Jurkat, Clone E6-1 (cell line): ENCODE data around the gene WDR17.
"Not testable (repeated sequence)": the region's sequence is repeated elsewhere in the genome, so short reads cannot be mapped to it uniquely, and the experiment has no call there.

Source experiments
- DNase-seq: peaks from one replicate; pipeline ENCODE4 v3.0.0-alpha.2; 2011; ENCODE audit warnings: low read depth, low spot score
- H3K4me3 ChIP-seq: 2 replicates; pipeline ENCODE4 v1.5.1; 2011; ENCODE audit warnings: mild to moderate bottlenecking, low read length, control low read depth, moderate library complexity

The WDR17 gene

GRCh38 chr4:176186067-176186466 lies 120.4 kb downstream of the WDR17 start:
- DNase-seq = no peak
- H3K4me3 ChIP-seq = no peak overlapping the region

DNA sequence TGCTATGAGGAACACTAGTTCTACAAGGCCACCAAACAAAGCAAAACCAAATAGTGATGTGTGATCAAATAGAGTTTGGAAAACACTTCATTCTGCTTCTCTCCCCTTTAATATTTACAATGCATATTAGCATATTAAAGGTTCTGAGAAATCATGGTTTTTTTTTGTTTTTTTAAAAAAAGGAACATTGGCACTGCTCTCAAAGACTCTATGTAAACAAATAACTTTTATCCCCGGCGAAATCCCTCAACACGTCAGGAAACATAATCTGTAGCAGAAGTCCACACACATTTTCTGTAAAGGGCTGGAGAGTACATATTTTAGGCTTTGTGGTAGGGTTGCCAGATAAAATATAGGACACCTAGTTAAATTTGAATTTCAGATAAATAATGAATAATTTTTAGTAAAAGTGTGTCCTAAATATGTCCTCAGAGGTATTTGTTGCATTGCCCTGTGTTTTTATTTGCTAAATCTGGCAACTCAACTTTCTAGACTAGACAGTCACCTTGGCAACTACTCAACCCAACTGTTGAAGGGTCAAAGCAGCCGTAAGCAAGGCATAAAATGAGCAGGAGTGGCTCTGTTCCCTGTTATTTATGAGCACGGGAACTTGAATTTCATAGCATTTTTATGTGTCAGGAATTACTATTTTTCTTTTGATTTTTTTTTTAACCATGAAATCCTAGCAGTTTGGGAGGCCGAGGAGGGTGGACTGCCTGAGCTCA lies 121.2 kb downstream of the WDR17 start:
- H3K4me3 ChIP-seq = no peak overlapping the region
- DNase-seq = no peak

- no peak for DNase-seq
These were observed 122.0 kb downstream of the WDR17 start for GRCh38 chr4:176187624-176188023.

DNA sequence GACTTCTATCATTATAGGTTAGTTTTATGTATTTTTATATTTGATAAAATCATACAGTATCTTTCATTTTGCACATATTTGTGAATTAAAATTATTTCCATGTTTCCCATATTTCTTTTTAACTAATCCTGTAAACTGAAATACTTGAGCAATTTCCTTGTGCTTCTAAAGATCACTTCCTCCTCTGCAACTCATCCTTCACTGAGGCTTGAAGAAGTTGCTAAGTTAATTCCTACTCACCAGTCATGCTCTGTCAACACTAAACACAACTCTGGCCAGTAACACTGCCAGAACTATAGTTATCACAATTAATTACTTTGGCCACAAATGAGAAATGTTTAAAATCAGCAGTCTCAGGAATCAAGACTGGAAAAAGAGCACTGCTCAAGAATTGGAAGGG lies 123.0 kb downstream of the WDR17 start:
- no peak overlapping the region for H3K4me3 ChIP-seq
- DNase-seq = no peak

More at GRCh38 chr4:176187624-176188023, 122.0 kb downstream of the WDR17 start:
- no peak overlapping the region for H3K4me3 ChIP-seq

- no peak overlapping the region for H3K4me3 ChIP-seq
- DNase-seq = no peak
These were observed 124.5 kb downstream of the WDR17 start for GRCh38 chr4:176189891-176190795.

- DNase-seq = no peak
- no peak overlapping the region for H3K4me3 ChIP-seq
These were observed 126.3 kb downstream of the WDR17 start for GRCh38 chr4:176191974-176192373.

- no peak overlapping the region for H3K4me3 ChIP-seq
- no peak for DNase-seq
These were observed 127.5 kb downstream of the WDR17 start for GRCh38 chr4:176193126-176193525.

DNA sequence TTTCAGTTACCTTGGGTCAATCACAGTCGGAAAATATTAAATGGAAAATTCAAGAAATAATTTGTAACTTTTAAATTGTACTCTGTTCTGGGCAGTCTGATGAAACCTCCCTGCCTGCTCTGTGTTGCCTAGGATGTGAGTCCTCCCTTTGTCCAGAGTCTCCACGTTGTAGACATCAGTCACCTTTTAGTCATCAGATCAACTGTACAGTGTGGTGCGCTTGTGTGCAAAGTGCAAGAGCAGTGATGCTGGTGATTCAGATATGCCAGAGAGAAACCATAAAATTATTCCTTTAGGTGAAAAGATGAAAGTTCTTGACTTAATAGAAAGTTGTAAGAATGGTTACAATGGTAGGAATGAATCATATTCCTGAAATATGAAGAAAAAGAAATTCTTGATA lies 128.3 kb downstream of the WDR17 start:
- DNase-seq = no peak
- H3K4me3 ChIP-seq = no peak overlapping the region

- peak; percentile 77 for DNase-seq
- peak within 1 kb of the TSS; percentile 54 for H3K4me3 ChIP-seq
These were observed 129.7 kb downstream of the WDR17 start, which contains the start of gene SPATA4 for GRCh38 chr4:176195184-176195978. SPATA4 (minus strand) TSS chr4:176195585; CDS start chr4:176195562, 23 bp downstream.

DNA sequence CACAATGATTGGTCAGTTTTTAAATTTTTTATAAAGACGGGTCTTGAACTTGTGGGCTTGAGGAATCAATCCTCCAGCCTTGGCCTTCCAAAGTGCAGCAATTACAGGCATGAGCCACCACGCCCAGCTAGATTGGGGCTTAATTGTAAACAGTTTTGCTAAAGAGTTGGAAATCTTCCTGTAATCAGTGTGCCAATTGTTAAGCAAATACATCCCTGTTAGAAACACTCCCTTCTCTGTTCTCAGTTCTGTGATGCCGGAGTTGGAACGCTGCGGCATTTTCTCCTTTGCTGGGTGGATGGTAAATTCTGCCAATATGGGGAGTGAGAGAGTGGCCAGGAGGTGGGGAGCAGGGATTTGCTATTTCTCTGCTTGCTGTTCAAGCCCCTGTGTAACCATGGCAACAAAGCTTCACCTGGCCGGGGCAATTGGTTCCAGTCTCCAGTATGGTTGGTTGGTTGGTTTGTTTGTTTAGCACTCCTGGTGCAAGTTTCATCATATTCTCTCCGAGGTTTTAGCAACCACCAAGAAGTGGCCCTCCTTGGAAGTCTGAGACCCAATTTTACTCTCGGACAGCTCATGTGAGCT lies 132.8 kb downstream of the WDR17 start:
- no peak for DNase-seq
- no peak overlapping the region for H3K4me3 ChIP-seq

DNA sequence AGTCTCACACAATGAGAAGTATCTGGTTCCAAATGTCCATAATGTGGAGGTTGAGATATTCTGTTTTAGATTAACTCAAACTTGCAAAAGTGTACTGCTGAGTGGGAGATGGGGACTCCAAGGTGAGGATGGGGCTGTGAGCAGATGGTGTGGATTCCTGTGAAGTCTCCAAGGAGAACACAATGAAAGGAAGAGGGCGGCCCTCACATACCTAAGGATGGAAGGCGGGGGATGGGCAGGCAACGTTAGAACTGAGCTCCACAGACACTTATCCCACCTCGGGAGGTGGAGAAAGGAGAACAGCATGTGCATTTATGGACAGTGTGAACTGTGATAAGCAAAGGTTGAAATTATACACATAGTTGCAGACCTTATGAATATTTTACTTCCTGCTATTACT lies 139.7 kb downstream of the WDR17 start:
- no peak for DNase-seq
- H3K4me3 ChIP-seq = no peak overlapping the region

- no peak overlapping the region for H3K4me3 ChIP-seq
- no peak for DNase-seq
These were observed 142.2 kb downstream of the WDR17 start for GRCh38 chr4:176207839-176208238.

DNA sequence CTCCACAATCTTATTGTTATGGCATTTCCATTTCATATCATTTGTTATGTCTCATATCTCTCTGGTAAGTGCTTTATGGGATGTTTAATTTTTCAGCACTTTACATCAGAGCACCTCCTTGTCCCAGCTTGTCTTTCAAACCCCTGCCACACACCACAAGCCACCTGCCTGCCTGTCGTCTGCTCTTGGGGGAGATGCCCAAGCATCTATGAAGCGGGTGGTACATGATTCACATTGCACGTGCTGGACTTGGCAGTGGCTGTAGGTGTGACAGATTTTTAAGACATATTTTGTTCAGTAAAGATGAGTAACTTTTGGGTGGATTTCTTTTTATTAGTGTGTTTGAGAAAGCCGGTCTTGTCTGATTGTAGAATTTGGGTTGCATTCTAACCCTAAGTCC lies 143.9 kb downstream of the WDR17 start:
- DNase-seq = no peak
- no peak overlapping the region for H3K4me3 ChIP-seq

GRCh38 chr4:176210101-176210500 lies 144.5 kb downstream of the WDR17 start:
- H3K4me3 ChIP-seq = no peak overlapping the region
- DNase-seq = no peak

- H3K4me3 ChIP-seq = no peak overlapping the region
- no peak for DNase-seq
These were observed 145.1 kb downstream of the WDR17 start for GRCh38 chr4:176210579-176211296.

GRCh38 chr4:176212351-176212750 lies 146.7 kb downstream of the WDR17 start:
- not testable (repeated sequence) for H3K4me3 ChIP-seq, DNase-seq

- no peak for DNase-seq
- no peak overlapping the region for H3K4me3 ChIP-seq
These were observed 151.9 kb downstream of the WDR17 start for GRCh38 chr4:176217510-176217909.

- DNase-seq = no peak
- H3K4me3 ChIP-seq = no peak overlapping the region
These were observed 156.5 kb downstream of the WDR17 start for GRCh38 chr4:176222149-176222548.

GRCh38 chr4:176223561-176223960 lies 157.9 kb downstream of the WDR17 start:
- no peak overlapping the region for H3K4me3 ChIP-seq
- no peak for DNase-seq
